SKM-1 (cell line): ENCODE measurements around the gene CRYBB1.

ENCODE experiments used
- DNase-seq: peaks from one replicate; lab custom pipeline; 2025; ENCODE audit not compliant: unreplicated experiment; lab: John Stamatoyannopoulos, UW

Gene CRYBB1

GRCh38 chr22:26580240-26580962 lies 37.4 kb downstream of the CRYBB1 start:
- no peak for DNase-seq

- DNase-seq: peak; percentile 65
Measured at GRCh38 chr22:26579331-26579886, 38.4 kb downstream of the CRYBB1 start.

DNA sequence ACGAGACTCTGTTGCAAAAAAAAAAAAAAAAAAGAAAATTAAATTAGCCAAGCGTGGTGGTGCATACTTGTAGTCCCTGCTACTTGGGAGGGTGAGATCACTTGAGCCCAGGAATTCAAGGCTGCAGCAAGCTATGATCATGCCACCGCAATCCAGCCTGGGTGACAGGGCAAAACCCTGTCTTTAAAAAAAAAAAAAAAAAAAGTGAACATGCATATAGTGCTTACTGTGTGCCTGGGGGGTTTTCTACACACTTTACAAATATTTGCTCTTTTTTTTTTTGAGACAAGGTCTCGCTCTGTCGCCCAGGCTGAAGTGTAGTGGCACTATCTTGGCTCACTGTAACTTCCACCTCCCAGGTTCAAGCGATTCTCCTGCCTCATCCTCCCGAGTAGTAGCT lies 40.7 kb downstream of the CRYBB1 start:
- no peak for DNase-seq

DNA sequence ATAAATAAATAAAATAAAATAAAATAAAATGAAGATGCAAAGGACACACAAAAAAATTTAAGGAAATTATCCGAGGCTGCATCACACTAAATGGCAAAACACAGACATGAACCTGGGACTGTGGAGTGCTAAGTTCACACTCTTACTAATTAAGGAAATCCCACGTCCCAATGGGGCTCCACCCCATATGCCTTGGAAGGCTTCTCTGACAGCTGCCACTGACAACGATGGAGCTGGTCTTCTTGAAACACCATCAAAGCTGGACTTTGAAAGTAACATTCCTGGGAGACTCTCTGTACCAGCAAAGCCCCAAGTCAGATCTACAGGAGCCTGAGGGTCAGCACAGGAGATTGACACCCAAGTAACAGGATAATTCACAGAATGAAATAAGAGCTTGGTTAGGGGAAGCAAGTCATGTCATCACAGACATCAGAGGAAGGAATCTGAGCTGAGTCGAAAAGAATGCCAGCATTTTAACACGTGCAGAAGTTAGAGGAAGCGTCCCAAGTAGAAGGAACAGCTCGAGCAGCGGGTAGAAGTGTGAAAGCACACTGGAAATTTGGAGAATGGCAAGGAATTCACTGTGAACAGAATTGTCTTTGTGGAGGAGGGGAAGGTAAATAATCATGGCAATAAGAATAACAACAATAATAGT lies 41.7 kb downstream of the CRYBB1 start:
- no peak for DNase-seq

DNA sequence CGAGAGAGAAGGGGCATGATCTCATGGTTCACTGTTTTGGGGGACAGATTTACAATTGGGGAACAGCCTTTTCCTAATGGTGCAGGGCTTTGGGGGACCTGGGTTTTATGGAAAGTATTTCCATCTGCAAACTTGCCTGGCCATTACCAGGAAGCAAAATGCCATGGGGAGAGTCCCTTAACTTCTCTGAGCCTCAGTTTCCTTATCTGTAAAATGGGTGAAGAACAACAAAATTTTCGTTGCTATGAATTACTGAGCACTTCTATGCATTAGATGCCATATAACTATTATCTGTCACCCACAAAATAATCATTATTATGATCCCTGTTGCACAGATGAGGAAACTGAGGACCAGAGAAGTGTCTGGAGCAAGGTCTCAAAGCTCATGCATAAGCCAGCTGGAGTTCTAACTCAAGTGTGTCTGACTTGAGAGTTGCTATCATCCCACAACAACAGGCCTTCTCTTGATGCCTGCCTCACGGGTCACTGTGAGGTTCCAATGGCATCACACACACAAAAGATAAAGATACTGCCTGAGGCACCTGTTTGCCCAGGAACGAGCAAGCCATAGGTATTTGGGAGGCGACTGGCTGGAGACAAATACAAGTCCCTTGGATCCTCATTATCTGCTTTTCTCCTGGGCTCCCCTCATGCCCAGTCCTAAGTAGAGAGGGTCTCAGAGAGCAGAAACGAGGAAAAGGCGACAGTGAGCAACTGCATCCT lies 43.7 kb downstream of the CRYBB1 start:
- DNase-seq: no peak

GRCh38 chr22:26573026-26573662 lies 44.7 kb downstream of the CRYBB1 start:
- peak; percentile 96 for DNase-seq

DNA sequence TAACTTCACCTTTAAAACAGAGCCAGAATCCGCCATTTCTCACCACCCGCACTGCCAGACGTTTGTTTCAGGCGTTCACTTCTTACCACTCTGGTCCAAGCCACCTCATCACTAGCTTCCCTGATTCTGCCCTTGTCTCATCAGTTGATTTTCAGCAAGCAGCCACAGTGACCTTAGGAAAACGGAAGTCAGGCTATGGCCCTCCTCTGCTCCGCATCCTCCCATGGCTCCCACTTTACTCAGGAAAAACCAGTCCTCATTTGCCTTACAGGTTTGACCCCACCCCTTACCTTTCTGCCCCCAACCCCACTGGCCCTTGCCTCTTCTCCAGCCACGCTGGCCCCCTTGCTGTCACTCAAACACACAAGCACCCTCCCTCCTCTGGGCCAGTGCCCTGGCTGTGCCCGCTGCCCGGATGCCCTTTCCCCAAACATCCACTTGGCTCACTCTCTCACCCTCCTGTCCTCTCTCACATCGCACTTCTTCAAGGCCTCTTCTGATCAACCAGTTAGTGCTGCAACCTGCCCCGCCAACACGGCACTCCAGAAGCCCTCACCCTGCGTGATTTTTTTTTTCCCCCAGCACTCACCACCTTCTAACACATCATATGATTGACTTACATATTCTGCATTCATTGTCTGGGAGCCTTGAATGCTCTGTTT lies 46.8 kb downstream of the CRYBB1 start:
- DNase-seq: no peak

DNA sequence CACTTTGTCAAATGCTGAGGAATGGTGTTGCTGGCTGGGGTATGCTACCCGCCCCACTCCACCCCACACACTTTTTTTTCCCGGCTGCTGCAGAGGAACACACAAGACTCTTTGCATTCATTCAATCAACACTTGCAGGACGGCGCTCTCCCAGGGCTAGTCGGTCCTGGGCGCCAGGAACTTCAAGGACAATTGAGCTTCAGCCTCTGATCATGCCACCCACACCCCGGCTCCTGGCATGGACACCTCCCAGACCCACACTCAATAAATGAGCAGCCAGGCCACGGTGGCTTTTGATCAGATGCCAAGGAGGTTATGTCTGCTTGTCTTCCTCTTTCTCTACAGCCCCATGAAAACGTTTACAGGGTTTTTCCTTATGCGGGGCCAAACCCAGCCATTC lies 47.7 kb downstream of the CRYBB1 start:
- no peak for DNase-seq

DNA sequence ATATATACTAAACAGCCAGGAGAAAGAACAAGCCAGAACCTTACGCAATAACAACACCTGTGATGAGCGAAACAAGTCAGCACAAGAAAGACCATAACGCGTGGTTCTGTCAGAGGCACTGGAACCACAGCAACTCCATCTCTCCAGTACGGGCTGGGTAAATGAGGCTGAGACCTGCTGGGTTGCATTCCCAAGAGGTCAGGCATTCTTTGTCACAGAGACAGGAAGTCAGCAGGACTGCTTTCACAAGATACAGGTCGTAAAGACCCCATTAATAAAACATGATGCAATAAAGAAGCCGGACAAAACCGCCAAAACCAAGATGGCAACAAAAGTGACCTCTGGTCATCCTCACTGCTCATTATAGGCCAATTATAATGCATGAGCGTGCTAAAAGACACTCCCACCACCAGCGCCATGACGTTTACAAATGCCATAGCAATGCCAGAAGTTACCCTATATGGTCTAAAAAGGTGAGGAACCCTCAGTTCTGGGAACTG lies 49.6 kb downstream of the CRYBB1 start:
- DNase-seq: no peak

- DNase-seq: no peak
Measured at GRCh38 chr22:26567610-26568009, 50.2 kb downstream of the CRYBB1 start.

DNA sequence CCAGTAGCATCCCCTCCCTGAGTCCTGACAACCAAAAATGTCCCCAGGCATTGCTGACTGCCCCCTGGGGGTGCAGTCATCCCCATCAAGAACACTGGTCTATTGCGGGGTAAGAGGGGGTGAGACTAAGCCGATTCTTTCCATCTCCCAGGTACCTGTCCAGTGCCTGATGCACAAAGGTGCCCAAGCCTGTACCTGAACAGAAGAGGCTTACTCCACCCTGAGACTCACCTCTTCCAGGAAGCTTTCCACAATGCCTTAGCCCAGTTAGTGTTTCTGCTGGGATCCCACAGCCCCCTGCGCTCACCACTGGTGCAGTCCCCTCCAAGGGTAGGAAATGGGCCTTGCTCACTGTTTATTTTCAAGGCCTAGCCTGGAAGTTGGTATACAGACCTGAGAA lies 50.8 kb downstream of the CRYBB1 start:
- no peak for DNase-seq

- DNase-seq: no peak
Measured at GRCh38 chr22:26565889-26566288, 51.9 kb downstream of the CRYBB1 start.

- DNase-seq: no peak
Measured at GRCh38 chr22:26565181-26565580, 52.6 kb downstream of the CRYBB1 start.

- no peak for DNase-seq
Measured at GRCh38 chr22:26564672-26565071, 53.2 kb downstream of the CRYBB1 start.

GRCh38 chr22:26564181-26564580 lies 53.6 kb downstream of the CRYBB1 start:
- no peak for DNase-seq

DNA sequence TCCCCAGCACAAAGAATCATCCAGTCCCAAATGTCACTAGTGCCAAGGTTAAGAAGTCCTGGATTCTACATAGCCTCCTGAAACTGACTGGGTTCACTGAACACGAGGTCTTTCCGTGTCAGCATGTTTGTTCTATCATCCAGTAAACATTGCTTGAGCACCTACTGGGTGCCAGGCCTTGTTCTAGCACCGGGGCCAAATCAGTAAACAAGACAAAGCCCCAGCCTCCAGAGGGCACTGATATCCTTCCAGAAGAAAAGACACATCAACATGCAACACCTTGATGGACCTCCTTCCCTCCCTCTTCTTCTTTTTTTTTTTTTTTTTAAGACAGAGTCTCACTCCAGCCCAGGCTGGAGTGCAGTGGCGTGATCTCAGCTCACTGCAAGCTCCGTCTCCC lies 54.8 kb downstream of the CRYBB1 start:
- DNase-seq: no peak

- no peak for DNase-seq
Measured at GRCh38 chr22:26561756-26562417, 55.9 kb downstream of the CRYBB1 start.

DNA sequence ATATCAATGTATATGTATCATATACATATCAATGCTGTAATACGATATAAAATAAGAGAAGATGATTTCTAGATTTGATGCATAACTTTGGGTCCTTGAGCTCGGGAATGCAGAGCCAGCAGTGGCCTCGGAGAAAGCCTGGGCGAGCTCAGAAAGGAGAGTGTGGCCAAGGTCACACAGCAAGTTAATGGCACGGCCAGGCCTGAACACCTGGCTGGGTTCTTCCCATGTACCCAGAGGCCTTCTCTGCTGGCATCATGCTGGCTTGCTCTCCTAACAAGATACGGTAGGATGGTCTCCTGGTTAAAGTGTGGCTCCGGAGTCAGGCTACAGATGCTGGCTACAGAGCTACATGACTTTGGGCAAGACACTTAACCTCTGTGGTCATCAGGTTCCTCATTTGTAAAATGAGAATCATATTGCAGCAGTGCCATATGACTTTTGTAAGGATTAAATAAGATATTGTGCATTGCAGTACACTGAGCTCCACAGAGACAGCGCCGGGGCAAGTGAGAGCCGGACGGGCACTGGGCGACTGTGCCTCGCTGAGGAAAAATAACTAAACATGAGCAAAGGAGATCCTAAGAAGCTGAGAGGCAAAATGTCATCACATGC lies 57.8 kb downstream of the CRYBB1 start:
- DNase-seq: peak; percentile 17

- DNase-seq: no peak
Measured at GRCh38 chr22:26558248-26558895, 59.5 kb downstream of the CRYBB1 start.
